AG04449 (cell line): ENCODE results near the gene ASCL2.

Experiments
- CTCF ChIA-PET: fragments of 350-600 bp; formaldehyde crosslinking; extraction: SDS; loops from one replicate; lab custom pipeline; 2021; ENCODE audit warnings: antibody characterized with exemption; lab: Yijun Ruan, JAX
- POLR2A ChIA-PET: fragments of 400-600, 350-600 bp; formaldehyde crosslinking; extraction: SDS; loops from one replicate; lab custom pipeline; 2020; ENCODE audit warnings: antibody characterized with exemption, inconsistent platforms; lab: Yijun Ruan, JAX
- DNase-seq: peaks from one replicate; pipeline ENCODE4 v3.0.0-alpha.2; 2010; ENCODE audit warnings: low read depth, low spot score
- H3K4me3 ChIP-seq: 2 replicates; pipeline ENCODE4 v1.5.1; 2011; ENCODE audit warnings: low read depth, mild to moderate bottlenecking, control low read depth, low read length
- TF ChIP-seq, protein P1 (sequence below): IDR thresholded peaks from one replicate; pipeline ENCODE4 v1.5.1; 2011; ENCODE audit warnings: mild to moderate bottlenecking, moderate library complexity, low read length, control low read depth, inconsistent platforms; ENCODE audit not compliant: insufficient read depth; ENCODE audit errors: missing control alignments

ASCL2 gene

DNA sequence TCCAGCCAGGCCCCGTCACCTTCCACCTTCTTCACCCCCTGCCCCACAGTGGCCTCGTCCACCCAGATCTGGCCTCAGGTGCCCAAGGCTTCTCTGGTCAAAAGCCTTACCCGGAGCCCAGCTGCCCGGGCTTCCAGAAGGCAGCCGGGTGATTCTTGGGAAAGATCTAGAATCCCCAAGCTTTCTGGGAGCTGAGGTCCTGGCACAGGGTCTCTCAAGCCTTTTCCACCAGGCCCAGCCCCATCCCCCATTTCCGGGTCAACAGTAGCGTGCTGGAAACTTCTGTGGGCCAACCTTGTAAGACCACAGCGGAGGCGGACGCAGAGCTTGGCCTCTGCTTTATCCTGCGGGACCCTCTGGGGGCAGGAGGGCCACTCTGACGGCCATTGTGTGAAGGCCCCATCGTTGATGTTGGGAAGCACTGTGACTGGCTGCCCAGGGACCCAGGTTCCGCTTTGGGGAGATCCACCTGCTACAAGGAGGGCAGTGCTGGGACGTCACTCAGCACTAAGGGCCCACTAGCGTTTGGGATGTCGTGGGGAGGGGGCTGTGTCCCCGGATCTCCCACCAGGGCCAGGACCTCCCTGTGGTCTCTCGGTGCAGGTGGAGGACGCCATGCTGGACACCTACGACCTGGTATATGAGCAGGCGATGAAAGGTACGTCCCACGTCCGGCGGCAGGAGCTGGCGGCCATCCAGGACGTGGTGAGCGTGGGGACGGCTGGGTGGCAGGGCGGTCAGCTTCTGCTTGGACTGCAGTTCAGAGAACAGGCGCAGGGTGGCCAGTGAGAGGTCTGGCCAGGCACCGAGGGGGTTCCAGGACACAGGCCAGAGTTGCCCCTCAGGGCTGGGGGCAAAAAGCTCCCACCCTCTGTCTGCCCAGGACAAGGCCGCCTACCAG is 42.9 kb upstream of the ASCL2 start:
- CTCF ChIA-PET: interaction anchor here (1.1 to 1.2 kb wide), 4 partner anchors 7 to 108 kb away, joined by 3 to 6 read pairs (median 4); no protein-coding TSS in a partner anchor
- no peak for DNase-seq
- POLR2A ChIA-PET: interaction anchor here (1.4 kb wide), 1 partner anchor 64 kb away, joined by 4 read pairs; the partner anchor contains the start of gene CD81

DNA sequence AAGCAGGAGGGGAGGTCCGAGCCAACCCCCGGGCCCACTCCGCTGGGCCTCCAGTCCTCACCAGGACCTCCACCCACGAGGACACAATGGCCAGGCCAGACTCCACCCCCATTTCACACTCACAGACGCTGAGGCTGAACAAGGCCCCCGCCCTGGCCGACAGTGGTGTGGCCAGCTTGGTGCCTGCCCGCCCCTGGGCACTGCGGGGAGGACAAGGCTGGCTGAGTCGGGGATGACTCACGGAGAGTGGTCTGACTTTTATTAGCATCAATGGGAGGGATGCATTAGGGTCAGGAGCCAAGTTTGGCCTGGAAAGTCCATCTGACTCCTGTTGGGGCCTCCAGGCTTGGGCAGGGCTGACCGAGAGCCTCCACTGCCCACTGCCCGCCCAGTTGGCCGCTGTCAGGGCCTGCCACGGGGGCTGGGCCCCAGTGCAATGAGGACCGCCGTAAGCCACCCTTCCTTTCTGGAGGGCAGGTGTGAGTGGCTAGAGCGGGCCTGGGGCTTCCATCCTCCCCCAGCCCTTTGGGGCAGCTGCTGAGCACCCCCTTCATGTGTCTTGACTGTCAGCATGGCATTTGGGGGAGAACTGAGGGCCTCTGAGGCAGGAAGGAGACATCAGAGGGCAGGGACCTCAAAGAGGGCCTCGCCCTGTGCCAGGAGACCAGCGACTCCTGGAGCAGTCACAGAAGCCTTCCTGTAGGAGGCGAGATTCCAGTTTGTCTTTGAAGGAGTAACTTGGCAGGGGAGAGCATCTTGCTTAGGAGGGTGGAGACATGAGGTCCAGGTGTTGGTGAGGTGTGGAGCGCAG is 42.0 kb upstream of the ASCL2 start:
- no peak for DNase-seq
- POLR2A ChIA-PET: interaction anchor here (0.6 to 1.4 kb wide), 2 partner anchors 64 to 87 kb away, joined by 3 to 4 read pairs; partner anchors contain the start of gene CD81
- CTCF ChIA-PET: interaction anchor here (12.3 kb wide), 1 partner anchor 108 kb away, joined by 381 read pairs; no protein-coding TSS in a partner anchor
- no peak overlapping the region for H3K4me3 ChIP-seq
- TF ChIP-seq, protein P1, sequence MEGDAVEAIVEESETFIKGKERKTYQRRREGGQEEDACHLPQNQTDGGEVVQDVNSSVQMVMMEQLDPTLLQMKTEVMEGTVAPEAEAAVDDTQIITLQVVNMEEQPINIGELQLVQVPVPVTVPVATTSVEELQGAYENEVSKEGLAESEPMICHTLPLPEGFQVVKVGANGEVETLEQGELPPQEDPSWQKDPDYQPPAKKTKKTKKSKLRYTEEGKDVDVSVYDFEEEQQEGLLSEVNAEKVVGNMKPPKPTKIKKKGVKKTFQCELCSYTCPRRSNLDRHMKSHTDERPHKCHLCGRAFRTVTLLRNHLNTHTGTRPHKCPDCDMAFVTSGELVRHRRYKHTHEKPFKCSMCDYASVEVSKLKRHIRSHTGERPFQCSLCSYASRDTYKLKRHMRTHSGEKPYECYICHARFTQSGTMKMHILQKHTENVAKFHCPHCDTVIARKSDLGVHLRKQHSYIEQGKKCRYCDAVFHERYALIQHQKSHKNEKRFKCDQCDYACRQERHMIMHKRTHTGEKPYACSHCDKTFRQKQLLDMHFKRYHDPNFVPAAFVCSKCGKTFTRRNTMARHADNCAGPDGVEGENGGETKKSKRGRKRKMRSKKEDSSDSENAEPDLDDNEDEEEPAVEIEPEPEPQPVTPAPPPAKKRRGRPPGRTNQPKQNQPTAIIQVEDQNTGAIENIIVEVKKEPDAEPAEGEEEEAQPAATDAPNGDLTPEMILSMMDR: no peak

More for the DNA sequence above, 42.9 kb upstream of the ASCL2 start:
- TF ChIP-seq, protein P1: no peak
- no peak overlapping the region for H3K4me3 ChIP-seq

DNA sequence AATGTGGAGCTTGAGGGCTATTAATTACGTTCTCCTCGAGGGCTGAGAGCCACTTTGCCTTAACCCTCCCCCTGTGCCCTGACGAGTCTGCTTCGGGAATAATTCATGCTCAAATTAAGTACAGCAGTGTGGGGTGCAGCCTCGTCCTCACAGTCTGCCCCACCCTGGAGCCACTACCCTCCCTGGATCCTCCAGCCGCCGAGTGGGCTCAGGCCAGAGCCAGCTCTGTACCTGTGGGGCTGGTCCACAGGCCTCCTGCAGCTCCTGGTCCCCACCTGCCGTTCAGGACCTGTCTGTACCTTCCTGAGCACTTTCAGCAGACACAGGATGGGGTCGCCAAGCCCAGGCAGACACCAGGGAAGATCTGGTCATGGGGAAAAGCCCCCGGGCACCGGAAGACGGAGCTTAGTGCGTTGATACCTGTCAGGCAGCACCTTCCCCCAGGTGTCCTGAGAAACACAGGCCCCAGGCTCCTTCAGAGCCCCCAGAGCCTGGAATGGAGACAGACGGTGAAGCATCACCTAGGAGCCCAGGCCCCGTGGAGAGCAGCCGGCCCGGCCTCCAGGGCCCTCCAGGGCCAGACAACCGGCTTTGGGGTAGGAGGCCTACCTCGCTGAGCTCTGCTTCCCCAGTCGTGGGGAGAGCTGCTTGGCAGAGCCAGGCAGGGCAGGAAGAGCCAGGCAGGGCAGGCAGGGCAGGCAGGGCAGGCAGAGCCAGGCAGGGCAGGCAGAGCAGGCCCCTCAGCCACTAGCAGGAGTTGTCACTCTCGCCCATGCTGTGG is 41.2 kb upstream of the ASCL2 start:
- TF ChIP-seq, protein P1: no peak
- DNase-seq: no peak
- POLR2A ChIA-PET: interaction anchor here (0.6 kb wide), 1 partner anchor 88 kb away, joined by 3 read pairs; no protein-coding TSS in a partner anchor
- CTCF ChIA-PET: interaction anchor here (12.3 kb wide), 1 partner anchor 109 kb away, joined by 381 read pairs; no protein-coding TSS in a partner anchor
- H3K4me3 ChIP-seq: no peak overlapping the region

DNA sequence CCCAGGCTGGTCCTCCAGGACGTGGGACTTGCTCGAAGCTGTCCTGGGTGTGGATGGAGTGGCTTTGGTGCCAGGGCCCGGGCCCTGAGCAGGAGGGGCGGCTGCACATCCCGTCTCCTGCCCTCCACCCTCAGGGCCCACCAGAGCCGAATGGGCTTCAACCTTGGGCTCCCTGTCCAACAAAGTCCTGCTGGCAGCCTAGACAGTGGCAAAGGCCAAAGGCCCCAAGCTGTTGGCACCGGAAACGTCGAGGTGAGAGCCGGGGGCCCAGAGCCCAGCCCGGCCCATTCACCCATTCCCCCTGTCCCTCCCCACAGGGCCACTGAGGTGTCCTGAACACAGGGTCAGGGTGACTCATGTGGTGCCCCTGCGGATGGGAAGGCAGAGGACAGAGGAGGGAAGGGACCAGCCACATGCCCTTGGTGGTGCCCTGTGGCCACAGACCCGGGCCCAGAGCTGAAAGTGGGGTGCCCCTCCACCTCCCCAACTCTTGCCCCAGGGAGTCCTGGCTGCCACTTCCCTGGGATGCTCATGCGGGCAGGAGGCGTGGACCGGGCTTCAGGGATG is 40.5 kb upstream of the ASCL2 start:
- ChIA-PET POLR2A (no interaction called here), CTCF (interaction anchor here (12.3 kb wide), 1 partner anchor 110 kb away, joined by 381 read pairs; no protein-coding TSS in a partner anchor)
- no peak overlapping the region for H3K4me3 ChIP-seq
- TF ChIP-seq, protein P1: no peak
- DNase-seq: no peak

DNA sequence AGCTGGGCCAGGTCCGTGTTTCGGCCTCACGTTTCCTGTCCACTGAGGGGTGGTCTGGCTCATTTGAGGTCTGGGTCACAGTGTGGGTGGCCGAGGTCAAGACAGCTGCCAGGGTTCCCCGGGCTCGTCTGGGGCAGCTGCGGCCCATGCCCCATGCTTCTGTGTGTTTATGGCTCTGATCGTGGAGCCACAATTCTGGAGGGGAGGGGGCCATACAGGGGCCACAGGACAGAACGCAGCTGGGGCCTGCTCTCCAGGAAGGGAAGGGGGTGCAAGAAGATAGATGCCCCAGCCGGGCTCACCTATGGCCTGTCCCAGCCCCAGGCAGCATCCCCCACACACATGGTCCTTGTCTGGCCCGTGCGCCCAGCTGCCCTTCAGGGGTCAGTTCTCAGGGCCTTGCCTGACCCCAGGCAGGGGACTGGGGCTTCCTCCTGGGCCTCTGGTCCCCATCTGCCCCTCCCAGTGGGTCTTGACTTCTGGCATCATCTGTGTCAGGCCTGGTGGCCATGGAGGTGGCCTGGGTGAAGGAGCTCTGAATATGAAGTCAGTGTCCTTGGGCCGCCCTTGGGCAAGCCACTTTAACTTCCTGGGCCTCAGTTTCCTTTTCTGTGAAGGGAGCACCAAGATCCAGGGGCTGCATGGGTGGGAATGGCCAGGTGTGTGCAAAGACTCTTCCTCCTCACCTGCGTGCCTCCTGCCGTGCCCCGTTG is 39.8 kb upstream of the ASCL2 start:
- TF ChIP-seq, protein P1: no peak
- no peak for DNase-seq
- H3K4me3 ChIP-seq: no peak overlapping the region
- ChIA-PET POLR2A (no interaction called here), CTCF (interaction anchor here (12.3 kb wide), 1 partner anchor 110 kb away, joined by 381 read pairs; no protein-coding TSS in a partner anchor)
